Stromal cell of bone marrow (primary cell): Measurements from ENCODE around the gene NRDC.

Experiments
- DNase-seq: peaks from one replicate; pipeline ENCODE4 v3.0.0-alpha.2; 2012; ENCODE audit warnings: low read depth

Gene NRDC

GRCh38 chr1:51758310-51758709 lies 120.2 kb downstream of the NRDC start:
- DNase-seq: no peak

DNA sequence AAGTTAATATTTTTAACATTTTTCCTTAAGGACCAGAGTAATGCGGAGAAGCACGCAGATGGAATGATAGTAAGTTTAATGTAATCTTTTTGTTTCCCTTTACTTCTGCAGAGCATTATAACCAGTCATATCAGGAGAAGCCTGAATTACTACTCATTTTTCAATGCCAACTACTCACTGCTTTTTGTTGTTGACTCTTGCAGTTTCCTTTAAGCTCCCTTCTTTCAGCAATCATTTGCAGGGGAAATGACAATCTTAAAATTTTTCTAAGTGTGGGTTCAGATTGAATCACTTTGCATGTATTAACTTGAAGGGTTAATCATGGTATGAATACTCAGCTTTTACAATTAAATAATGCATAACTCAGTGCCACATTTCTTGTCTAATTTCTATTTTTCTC lies 122.2 kb downstream of the NRDC start:
- no peak for DNase-seq

- no peak for DNase-seq
These were observed 123.1 kb downstream of the NRDC start for GRCh38 chr1:51755437-51755836.

GRCh38 chr1:51754666-51755065 lies 123.9 kb downstream of the NRDC start:
- no peak for DNase-seq

DNA sequence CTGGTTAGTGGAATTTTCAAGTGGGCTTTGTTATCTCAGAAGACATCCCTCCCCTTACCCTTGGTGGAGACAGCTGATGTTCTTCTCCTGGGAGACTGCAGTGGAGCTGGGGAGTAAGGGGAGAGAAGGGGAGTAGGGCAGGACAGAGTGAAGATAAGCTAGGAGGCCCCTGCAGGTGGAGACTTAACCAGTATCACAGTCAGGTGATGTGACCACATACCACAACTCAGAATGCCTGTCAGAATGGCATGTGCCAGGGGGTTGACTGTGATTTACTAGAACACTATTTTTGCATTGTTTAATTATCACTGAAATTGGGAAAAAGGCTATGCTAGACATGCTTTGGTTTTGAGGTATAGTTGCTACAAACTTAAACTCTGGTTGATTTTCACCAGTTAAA lies 124.6 kb downstream of the NRDC start:
- DNase-seq: no peak

- no peak for DNase-seq
These were observed 126.2 kb downstream of the NRDC start for GRCh38 chr1:51752073-51752948.

GRCh38 chr1:51750729-51751128 lies 127.8 kb downstream of the NRDC start:
- peak; percentile 20 for DNase-seq

- DNase-seq: no peak
These were observed 128.3 kb downstream of the NRDC start for GRCh38 chr1:51750218-51750617.

DNA sequence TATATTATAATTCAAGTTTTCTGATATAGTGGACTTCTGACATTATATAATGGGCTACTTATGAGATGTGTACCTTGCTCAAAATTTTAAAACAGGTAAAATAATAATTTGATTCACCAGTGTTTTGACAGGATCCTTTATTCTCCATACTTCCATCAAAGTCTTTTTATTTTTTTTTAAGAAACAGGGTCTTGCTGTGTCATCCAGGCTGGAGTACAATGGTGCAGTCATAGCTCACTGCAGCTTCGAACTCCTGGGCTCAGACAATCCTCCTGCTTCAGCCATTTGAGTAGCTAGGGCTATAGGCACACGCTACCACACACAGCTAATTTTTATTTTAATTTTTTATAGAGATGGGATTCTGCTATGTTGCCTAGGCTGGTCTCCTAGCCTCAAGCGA lies 129.4 kb downstream of the NRDC start:
- DNase-seq: no peak

DNA sequence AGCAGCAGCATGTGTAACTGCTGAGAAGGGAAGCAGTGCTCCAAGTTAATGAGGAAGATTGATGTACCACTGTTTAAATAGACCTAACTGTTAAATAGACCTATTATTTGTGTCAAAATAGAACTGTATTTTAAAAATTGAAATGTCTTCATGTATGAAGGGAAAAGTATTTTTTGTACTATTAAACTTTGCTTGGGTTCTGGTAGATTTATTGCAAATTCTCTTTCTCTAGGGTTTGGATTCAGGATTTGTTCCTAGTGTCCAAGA lies 133.3 kb downstream of the NRDC start:
- DNase-seq: no peak

- DNase-seq: no peak
These were observed 133.8 kb downstream of the NRDC start for GRCh38 chr1:51744506-51745303.

- DNase-seq: no peak
These were observed 137.3 kb downstream of the NRDC start for GRCh38 chr1:51741121-51741681.

DNA sequence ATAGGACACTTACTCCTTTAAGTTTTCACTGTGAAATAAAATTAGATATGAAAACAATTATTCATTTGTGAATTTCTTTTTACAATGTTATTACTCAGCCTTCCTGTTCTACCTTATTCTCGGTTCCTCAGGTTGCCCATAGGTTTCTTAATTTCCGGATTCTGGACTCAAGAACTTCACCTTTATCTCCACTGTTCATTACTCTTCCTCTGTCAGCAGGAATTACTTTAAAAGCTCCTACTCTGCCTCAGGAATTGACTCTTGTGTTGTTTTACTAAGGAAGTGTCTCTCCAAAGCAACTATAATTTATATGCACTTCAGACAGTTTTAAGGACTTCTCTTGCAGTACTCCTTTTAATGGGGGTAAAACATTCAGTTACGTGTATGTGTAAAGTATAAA lies 137.9 kb downstream of the NRDC start:
- DNase-seq: no peak
